ENCODE data around the gene CLEC9A. TPM values are rescaled to one million over a fixed set of nuclear protein-coding genes. Genes with fewer than 3 reads are reported as not detected.

The CLEC9A gene
- total RNA-seq, 2 experiments from 2014 or later, result not detected

DNA sequence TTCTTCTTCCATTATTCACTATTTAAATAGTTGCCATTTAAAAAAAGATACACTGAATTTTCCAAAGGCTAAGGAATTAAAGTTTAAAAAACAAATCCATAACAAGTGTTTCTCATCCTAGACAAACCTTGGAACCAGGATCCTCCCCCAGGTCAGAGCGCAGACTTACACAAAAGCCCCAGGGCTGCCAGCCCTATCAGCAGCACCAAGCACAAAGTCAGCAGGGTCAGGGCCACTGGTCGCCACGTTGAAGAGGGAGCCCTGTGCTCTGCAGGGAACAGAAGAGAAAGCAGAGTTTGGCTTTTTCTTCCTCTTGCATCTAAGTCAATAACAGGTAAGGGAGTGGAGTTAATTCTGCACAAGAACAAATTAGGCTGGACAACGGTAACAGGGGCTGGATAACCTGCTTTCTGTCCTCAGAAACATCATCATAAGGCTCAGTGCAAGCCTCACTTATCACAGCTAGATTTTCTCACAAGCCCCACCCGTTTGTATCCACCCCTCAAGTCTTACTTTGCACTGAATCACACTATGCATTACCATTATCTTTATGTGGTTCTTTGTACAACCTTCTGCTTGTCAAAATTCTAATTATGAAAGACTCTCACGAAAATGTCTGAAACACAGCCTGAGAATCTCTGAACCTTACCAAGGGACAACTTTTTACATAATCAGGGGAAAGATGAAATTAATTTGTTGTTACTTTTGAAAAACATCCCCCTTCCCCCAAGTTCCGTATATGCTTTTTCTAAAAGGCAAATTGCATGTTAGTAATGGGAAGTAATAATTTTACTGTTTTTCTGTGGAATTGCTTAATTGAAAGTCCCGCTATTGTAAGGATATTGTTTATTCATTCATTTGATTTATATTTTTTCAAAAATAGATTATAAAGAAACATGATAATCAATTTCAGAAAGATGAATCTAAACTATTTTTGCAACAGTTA is 58.7 kb downstream of the CLEC9A start:
- peaks cover under 1% of the 10 kb centered on the region for H3K36me3 Mint-ChIP-seq (ENCODE audit: low read depth)
- no peak for ATAC-seq
- H3K4me1 Mint-ChIP-seq (ENCODE audit: low read depth), result peaks cover 3% of the 10 kb centered on the region
- H3K27me3 Mint-ChIP-seq, result peaks cover 6% of the 10 kb centered on the region
- CTCF ChIA-PET, result no interaction called here
- POLR2A ChIA-PET, result no interaction called here
- H3K9me3 Mint-ChIP-seq, result peaks cover 6% of the 10 kb centered on the region
- no peak overlapping the region for H3K4me3 Mint-ChIP-seq
- intact Hi-C loops (cut with micrococcal nuclease), result no loop called here
- H3K27ac Mint-ChIP-seq, result no peak overlapping the region
- no peak for DNase-seq
- TF ChIP-seq, protein P1, sequence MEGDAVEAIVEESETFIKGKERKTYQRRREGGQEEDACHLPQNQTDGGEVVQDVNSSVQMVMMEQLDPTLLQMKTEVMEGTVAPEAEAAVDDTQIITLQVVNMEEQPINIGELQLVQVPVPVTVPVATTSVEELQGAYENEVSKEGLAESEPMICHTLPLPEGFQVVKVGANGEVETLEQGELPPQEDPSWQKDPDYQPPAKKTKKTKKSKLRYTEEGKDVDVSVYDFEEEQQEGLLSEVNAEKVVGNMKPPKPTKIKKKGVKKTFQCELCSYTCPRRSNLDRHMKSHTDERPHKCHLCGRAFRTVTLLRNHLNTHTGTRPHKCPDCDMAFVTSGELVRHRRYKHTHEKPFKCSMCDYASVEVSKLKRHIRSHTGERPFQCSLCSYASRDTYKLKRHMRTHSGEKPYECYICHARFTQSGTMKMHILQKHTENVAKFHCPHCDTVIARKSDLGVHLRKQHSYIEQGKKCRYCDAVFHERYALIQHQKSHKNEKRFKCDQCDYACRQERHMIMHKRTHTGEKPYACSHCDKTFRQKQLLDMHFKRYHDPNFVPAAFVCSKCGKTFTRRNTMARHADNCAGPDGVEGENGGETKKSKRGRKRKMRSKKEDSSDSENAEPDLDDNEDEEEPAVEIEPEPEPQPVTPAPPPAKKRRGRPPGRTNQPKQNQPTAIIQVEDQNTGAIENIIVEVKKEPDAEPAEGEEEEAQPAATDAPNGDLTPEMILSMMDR (IDR thresholded peaks at IDR 0.05), result no peak

- Mint-ChIP-seq H3K4me3 (no peak overlapping the region), H3K4me1 (ENCODE audit: low read depth) (peaks cover 2% of the 10 kb centered on the region), H3K36me3 (ENCODE audit: low read depth) (no peaks in the 10 kb centered on the region), H3K9me3 (no peaks in the 10 kb centered on the region), H3K27ac (no peak overlapping the region), H3K27me3 (peaks cover 3% of the 10 kb centered on the region)
- intact Hi-C loops (cut with micrococcal nuclease), result no loop called here
- no peak for DNase-seq
- no peak for ATAC-seq
- TF ChIP-seq, protein P1 (IDR thresholded peaks at IDR 0.05), result no peak
- ChIA-PET POLR2A (interaction anchor here (1.1 kb wide), 1 partner anchor 45 kb away, joined by 3 read pairs; no protein-coding TSS in a partner anchor), CTCF (no interaction called here)
These were observed 64.3 kb downstream of the CLEC9A start for GRCh38 chr12:10094646-10095395.

DNA sequence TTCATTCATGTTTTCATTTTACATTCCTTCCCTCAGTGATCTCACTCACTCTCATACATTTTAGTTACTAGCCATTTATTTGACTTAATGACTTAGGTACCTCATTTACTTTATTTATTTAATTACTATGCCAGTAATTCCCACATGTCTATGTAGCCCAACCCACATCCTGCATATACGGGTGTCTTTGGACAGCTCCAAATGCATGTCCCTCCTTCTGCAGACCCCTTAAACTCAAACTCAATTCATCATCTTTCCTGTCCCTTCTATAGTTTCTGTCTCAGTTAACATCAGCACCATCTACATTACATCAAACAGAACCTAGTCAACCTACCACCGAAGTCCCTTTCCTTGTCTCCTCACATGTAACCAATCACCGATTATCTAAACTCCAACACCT is 65.5 kb downstream of the CLEC9A start:
- H3K27me3 Mint-ChIP-seq, result no peaks in the 10 kb centered on the region
- no peaks in the 10 kb centered on the region for H3K4me1 Mint-ChIP-seq (ENCODE audit: low read depth)
- intact Hi-C loops (cut with micrococcal nuclease), result no loop called here

DNA sequence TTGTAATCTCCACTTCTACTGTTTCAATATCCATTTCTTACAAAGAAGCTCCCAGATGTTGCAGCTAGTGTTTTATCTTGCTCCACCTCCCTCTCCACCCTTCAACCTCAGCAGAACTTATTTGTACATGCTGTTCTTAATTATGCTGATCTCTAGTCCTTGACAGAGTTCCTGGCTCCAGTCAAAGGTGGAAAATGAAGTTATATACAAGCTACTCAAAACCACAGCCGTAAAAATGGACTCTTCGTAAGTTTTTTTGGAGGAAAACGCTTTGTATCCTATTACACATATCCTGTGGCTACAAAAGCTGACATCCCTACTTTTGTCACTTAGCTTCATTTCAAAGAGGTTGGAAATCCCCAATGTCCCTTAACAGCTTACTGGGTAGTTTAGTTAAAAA is 67.0 kb downstream of the CLEC9A start:
- CTCF ChIA-PET, result interaction anchor here (1.1 kb wide), 1 partner anchor 35 kb away, joined by 3 read pairs; no protein-coding TSS in a partner anchor
- Mint-ChIP-seq H3K4me1 (ENCODE audit: low read depth) (no peaks in the 10 kb centered on the region), H3K27me3 (no peaks in the 10 kb centered on the region), H3K27ac (no peak overlapping the region), H3K36me3 (ENCODE audit: low read depth) (no peaks in the 10 kb centered on the region), H3K4me3 (no peak overlapping the region), H3K9me3 (no peaks in the 10 kb centered on the region)
- ATAC-seq (no peak), DNase-seq (no peak)
- POLR2A ChIA-PET, result interaction anchor here (1.1 kb wide), 1 partner anchor 13 kb away, joined by 3 read pairs; no protein-coding TSS in a partner anchor
- TF ChIP-seq, protein P1 (IDR thresholded peaks at IDR 0.05), result no peak
- intact Hi-C loops (cut with micrococcal nuclease), result no loop called here

More for the DNA sequence above, 65.5 kb downstream of the CLEC9A start:
- H3K4me3 Mint-ChIP-seq, result no peak overlapping the region
- POLR2A ChIA-PET, result no interaction called here
- H3K9me3 Mint-ChIP-seq, result no peaks in the 10 kb centered on the region
- DNase-seq (no peak), ATAC-seq (no peak)
- CTCF ChIA-PET, result no interaction called here
- no peaks in the 10 kb centered on the region for H3K36me3 Mint-ChIP-seq (ENCODE audit: low read depth)
- TF ChIP-seq, protein P1 (IDR thresholded peaks at IDR 0.05), result no peak
- H3K27ac Mint-ChIP-seq, result no peak overlapping the region
